Activated CD8-positive, alpha-beta T cell treated with anti-CD3 and anti-CD28 coated beads for 36 hours (primary cell): Measurements from ENCODE around the gene PRR15L. TPM values are rescaled to one million over a fixed set of nuclear protein-coding genes. Genes with fewer than 3 reads are reported as not detected.
A peak's percentile ranks its signal among the peaks of the same experiment; 100 is the strongest.
"Not testable (repeated sequence)": the region's sequence is repeated elsewhere in the genome, so short reads cannot be mapped to it uniquely, and the experiment has no call there.

ENCODE experiments used
- ATAC-seq: fragments of 200-7000 bp; cut with Tn5 transposase; one replicate; pipeline ENCODE4 v1.10.0; 2021; ENCODE audit warnings: mild to moderate bottlenecking, moderate library complexity
- CTCF ChIA-PET: fragments of 350-600 bp; sonication (Branson Sonifier 250); formaldehyde crosslinking; loops from one replicate; lab custom pipeline; 2021; ENCODE audit warnings: antibody characterized with exemption; lab: Charles Lee
- POLR2A ChIA-PET: fragments of 350-600 bp; sonication (Branson Sonifier 250); formaldehyde crosslinking; loops from one replicate; lab custom pipeline; 2021; ENCODE audit warnings: antibody characterized with exemption; lab: Charles Lee
- DNase-seq: peaks from one replicate; pipeline ENCODE4 v3.0.0-alpha.2; 2020
- H3K27ac Mint-ChIP-seq: one replicate; pipeline ENCODE4 v1.8.0; 2021; ENCODE audit warnings: mild to moderate bottlenecking, mixed read lengths
- H3K27me3 Mint-ChIP-seq: one replicate; pipeline ENCODE4 v1.8.0; 2021; ENCODE audit warnings: mixed read lengths
- H3K36me3 Mint-ChIP-seq: one replicate; pipeline ENCODE4 v1.8.0; 2021; ENCODE audit warnings: low read depth, mixed read lengths
- H3K4me1 Mint-ChIP-seq: one replicate; pipeline ENCODE4 v1.8.0; 2021; ENCODE audit warnings: low read depth, mixed read lengths
- H3K4me3 Mint-ChIP-seq: one replicate; pipeline ENCODE4 v1.8.0; 2021; ENCODE audit warnings: mild to moderate bottlenecking, moderate library complexity, mixed read lengths
- H3K9me3 Mint-ChIP-seq: one replicate; pipeline ENCODE4 v1.8.0; 2021; ENCODE audit warnings: mixed read lengths
- intact Hi-C: fragments of 100-400 bp; cut with micrococcal nuclease; formaldehyde crosslinking; loops from one replicate; pipeline ENCODE4 v1.10.0; 2022
- total RNA-seq, 2 experiments: library from RNA; stranded (reverse); gene quantifications; one replicate each; pipeline ENCODE4 v1.2.3, GENCODE V29; 2021
- TF ChIP-seq, protein P1 (sequence below): fragments of 200-600 bp; IDR thresholded peaks from one replicate; pipeline ENCODE4 v1.8.0; 2022; ENCODE audit warnings: antibody characterized with exemption, mild to moderate bottlenecking

The PRR15L gene
- total RNA-seq, 2 experiments from 2014 or later: not detected

DNA sequence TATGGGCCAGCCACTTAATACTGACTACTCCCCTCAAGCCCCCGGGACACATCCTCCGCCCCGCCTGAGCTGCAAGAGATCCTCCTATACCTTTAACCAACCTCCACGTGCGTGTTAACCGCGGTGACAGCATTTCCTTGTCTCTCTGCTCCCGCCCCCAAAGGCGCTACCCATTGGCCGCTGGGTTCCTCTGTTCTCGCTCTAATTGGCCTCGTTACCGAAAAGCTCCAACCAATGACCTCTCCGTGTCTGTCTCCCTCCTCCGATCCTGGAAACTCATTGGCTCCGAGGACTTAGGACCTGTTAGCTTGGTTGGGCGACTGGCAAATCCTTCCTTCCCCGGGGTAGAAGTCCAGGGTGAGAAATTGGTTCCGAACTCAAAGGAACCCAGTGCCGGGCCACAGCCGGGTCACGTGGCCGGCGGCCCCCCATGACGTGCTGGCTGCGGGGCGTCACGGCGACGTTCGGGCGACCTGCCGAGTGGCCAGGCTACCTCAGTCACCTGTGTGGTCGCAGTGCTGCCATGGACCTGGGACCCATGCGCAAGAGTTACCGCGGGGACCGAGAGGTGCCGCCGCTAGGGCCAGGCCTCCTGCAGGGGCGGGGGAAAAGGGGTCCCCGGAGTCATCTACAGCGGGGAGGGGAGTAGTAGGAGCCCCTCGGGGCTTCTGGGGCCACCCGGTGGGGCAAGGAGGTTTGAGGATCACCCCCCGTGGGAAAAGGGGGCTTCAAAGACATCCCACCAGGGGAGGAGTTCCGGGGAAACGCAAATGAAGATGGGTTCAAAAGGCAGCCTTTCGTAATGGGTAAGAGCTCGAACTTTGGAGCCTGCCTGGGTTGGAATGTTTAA lies 16.2 kb downstream of the PRR15L start, which contains the start of gene PNPO:
Gene PNPO, plus strand, starts transcription at position 326 of the 850 bp plus-strand sequence. Its CDS starts 105 bp downstream, at position 431.
- TF ChIP-seq, protein P1, sequence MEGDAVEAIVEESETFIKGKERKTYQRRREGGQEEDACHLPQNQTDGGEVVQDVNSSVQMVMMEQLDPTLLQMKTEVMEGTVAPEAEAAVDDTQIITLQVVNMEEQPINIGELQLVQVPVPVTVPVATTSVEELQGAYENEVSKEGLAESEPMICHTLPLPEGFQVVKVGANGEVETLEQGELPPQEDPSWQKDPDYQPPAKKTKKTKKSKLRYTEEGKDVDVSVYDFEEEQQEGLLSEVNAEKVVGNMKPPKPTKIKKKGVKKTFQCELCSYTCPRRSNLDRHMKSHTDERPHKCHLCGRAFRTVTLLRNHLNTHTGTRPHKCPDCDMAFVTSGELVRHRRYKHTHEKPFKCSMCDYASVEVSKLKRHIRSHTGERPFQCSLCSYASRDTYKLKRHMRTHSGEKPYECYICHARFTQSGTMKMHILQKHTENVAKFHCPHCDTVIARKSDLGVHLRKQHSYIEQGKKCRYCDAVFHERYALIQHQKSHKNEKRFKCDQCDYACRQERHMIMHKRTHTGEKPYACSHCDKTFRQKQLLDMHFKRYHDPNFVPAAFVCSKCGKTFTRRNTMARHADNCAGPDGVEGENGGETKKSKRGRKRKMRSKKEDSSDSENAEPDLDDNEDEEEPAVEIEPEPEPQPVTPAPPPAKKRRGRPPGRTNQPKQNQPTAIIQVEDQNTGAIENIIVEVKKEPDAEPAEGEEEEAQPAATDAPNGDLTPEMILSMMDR: no peak
- H3K4me1 Mint-ChIP-seq: peaks cover 51% of the 10 kb centered on the region

DNA sequence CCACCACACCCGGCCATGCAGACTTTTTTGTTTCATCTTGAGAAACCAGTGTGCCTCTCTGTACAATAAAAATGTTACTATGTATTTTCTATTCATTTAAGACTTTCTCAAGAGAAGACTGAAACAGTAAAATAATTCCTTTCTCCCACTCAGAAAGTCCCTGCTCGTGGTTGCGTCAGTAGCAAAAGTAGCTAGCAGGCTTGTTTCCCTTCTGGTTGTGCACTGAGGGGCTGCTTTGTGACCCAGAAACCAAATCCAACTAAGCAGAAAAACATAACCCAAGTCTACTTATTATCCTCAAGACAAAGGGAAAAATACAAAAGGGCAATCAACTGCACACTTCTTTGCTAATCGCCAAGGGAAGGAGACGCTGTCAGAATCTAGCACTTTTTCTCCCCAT lies 19.7 kb downstream of the PRR15L start:
- no peaks in the 10 kb centered on the region for H3K27me3 Mint-ChIP-seq
- intact Hi-C loops: no loop called here
- peaks cover 24% of the 10 kb centered on the region for H3K4me1 Mint-ChIP-seq
- no peak overlapping the region for H3K27ac Mint-ChIP-seq
- H3K4me3 Mint-ChIP-seq: no peak overlapping the region
- POLR2A ChIA-PET: no interaction called here
- ATAC-seq: no peak
- peaks cover 3% of the 10 kb centered on the region for H3K36me3 Mint-ChIP-seq
- CTCF ChIA-PET: interaction anchor here (0.7 to 16.3 kb wide), 3 partner anchors 10 to 97 kb away, joined by 5 to 284 read pairs (median 83); partner anchors contain the start of genes CDK5RAP3 and SCRN2
- no peak for DNase-seq
- H3K9me3 Mint-ChIP-seq: peaks cover 3% of the 10 kb centered on the region
- TF ChIP-seq, protein P1: no peak

More for the DNA sequence above, 16.2 kb downstream of the PRR15L start, which contains the start of gene PNPO:
- Mint-ChIP-seq H3K27ac (peak within 1 kb of the TSS; percentile 88), H3K36me3 (peaks cover 26% of the 10 kb centered on the region), H3K9me3 (peaks cover 3% of the 10 kb centered on the region), H3K27me3 (no peaks in the 10 kb centered on the region), H3K4me3 (peak within 1 kb of the TSS; percentile 84)
- intact Hi-C loops: loop anchor here (10.0 kb wide), 1 partner anchor 73 kb away; no protein-coding TSS in a partner anchor
- ChIA-PET CTCF (interaction anchor here (0.9 to 16.3 kb wide), 13 partner anchors 9 to 695 kb away, joined by 3 to 284 read pairs (median 4); partner anchors contain the start of genes CDK5RAP3, SCRN2 and SP2), POLR2A (interaction anchor here (0.6 to 5.0 kb wide), 11 partner anchors 8 to 210 kb away, joined by 3 to 35 read pairs (median 4); partner anchors contain the start of genes CDK5RAP3, LRRC46 and MRPL10)
- DNase-seq (peak; percentile 100), ATAC-seq (peak; percentile 98)

DNA sequence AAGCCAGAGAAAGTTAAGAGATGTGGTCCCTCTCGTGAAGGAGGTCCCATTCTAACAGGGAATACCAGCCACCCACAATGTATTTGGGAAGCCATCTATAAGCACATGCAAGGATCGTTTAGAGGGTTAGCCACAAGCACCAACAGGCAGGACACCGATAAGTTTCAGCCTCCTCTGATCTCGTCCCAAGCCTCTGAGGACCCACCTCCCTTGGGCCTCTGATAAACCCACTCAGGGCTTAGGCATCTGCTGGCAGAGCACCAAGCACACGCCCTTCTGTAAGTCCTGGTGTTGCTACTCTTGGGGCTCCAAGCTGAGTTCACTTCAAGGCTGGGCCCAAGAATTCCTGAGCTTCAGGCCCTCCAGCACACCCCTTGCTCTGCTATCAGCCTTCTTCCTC lies 21.7 kb downstream of the PRR15L start:
- ATAC-seq (no peak), DNase-seq (no peak)
- intact Hi-C loops: no loop called here
- no peaks in the 10 kb centered on the region for H3K27me3 Mint-ChIP-seq
- ChIA-PET CTCF (interaction anchor here (1.1 to 10.1 kb wide), 3 partner anchors 12 to 95 kb away, joined by 3 to 83 read pairs (median 4); partner anchors contain the start of genes CDK5RAP3 and SCRN2), POLR2A (interaction anchor here (0.8 kb wide), 1 partner anchor 35 kb away, joined by 3 read pairs; no protein-coding TSS in a partner anchor)
- TF ChIP-seq, protein P1: no peak
- H3K4me3 Mint-ChIP-seq: no peak overlapping the region
- peaks cover 13% of the 10 kb centered on the region for H3K4me1 Mint-ChIP-seq
- peaks cover 2% of the 10 kb centered on the region for H3K36me3 Mint-ChIP-seq
- no peak overlapping the region for H3K27ac Mint-ChIP-seq
- peaks cover 2% of the 10 kb centered on the region for H3K9me3 Mint-ChIP-seq

DNA sequence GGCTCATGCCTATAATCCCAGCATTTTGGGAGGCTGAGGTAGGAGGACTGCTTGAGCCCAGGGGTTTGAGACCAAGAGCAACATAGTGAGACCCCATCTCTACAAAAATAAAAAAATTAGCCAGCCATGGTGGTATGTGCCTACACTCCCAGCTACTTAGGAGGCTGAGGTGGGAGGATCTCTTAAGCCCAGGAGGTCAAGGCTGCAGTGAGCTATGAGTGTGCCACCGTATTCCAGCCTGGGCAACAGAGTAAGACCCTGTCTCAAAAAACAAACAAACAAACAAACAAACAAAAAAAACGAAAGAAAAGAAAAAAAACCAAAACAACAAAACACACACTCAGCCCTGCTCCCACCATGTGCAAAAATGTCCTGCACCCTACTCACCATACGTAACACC lies 22.2 kb downstream of the PRR15L start:
- H3K27ac Mint-ChIP-seq, H3K27me3 Mint-ChIP-seq, intact Hi-C loops, H3K9me3 Mint-ChIP-seq, H3K4me3 Mint-ChIP-seq, POLR2A ChIA-PET, H3K36me3 Mint-ChIP-seq, DNase-seq, ATAC-seq: not testable (repeated sequence)
- CTCF ChIA-PET: interaction anchor here (1.1 to 10.1 kb wide), 3 partner anchors 13 to 94 kb away, joined by 3 to 83 read pairs (median 4); partner anchors contain the start of genes CDK5RAP3 and SCRN2
- peaks cover 10% of the 10 kb centered on the region for H3K4me1 Mint-ChIP-seq

DNA sequence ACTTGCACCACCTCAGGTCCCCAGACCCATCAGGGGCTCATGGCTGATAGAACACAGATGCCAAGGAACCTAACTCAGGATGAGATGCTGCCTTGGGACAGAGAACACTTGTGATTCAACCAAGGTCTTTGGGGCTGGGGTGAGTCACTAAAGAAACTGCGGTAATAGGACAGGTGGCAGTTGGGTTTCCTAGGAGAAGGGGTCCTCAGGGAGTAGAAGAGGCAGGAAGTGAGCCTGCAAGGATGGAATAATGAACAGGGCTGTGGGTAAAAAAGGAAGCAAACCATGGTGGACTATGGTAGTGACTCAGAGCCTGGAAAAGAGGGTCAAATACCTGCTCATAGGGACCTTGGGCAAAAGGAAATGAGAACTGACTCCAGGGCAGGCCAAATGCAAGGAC lies 22.8 kb downstream of the PRR15L start:
- TF ChIP-seq, protein P1: no peak
- CTCF ChIA-PET: interaction anchor here (10.1 kb wide), 1 partner anchor 13 kb away, joined by 83 read pairs; no protein-coding TSS in a partner anchor
- Mint-ChIP-seq H3K27me3 (no peaks in the 10 kb centered on the region), H3K36me3 (no peaks in the 10 kb centered on the region), H3K27ac (no peak overlapping the region), H3K4me3 (no peak overlapping the region), H3K4me1 (peaks cover 10% of the 10 kb centered on the region), H3K9me3 (no peaks in the 10 kb centered on the region)
- POLR2A ChIA-PET: no interaction called here
- intact Hi-C loops: no loop called here
- no peak for DNase-seq
- no peak for ATAC-seq
